GM19468 (cell line): ENCODE results near the gene FAM89B.
A peak's percentile ranks its signal among the peaks of the same experiment; 100 is the strongest.

Source experiments
- ATAC-seq: cut with Tn5 transposase; IDR thresholded peaks from one replicate; pipeline ENCODE4 v1.9.1; 2021; ENCODE audit warnings: mild to moderate bottlenecking, moderate library complexity, moderate number of reproducible peaks; ENCODE audit not compliant: unreplicated experiment; ENCODE audit errors: extremely low read depth

FAM89B gene

GRCh38 chr11:65606876-65607613 is 34.7 kb downstream of the FAM89B start:
- no peak for ATAC-seq

GRCh38 chr11:65607614-65608426 is 35.5 kb downstream of the FAM89B start:
- ATAC-seq: no peak

GRCh38 chr11:65609229-65609628 is 36.9 kb downstream of the FAM89B start:
- no peak for ATAC-seq

- ATAC-seq: no peak
These were observed 37.3 kb downstream of the FAM89B start for GRCh38 chr11:65609665-65610064.

GRCh38 chr11:65610404-65610803 is 38.1 kb downstream of the FAM89B start:
- ATAC-seq: no peak

GRCh38 chr11:65611028-65611757 is 38.9 kb downstream of the FAM89B start:
- ATAC-seq: no peak

GRCh38 chr11:65611758-65612603 is 39.6 kb downstream of the FAM89B start:
- ATAC-seq: no peak

- no peak for ATAC-seq
These were observed 40.4 kb downstream of the FAM89B start for GRCh38 chr11:65612691-65613090.

- no peak for ATAC-seq
These were observed 41.0 kb downstream of the FAM89B start for GRCh38 chr11:65613091-65613928.

GRCh38 chr11:65615229-65615949 is 43.1 kb downstream of the FAM89B start, which contains the start of gene PCNX3:
Gene PCNX3, plus strand, starts transcription at chr11:65615776. Its CDS starts 536 bp downstream, at chr11:65616312.
- peak; percentile 80 for ATAC-seq

GRCh38 chr11:65615950-65616574 is 43.7 kb downstream of the FAM89B start:
- no peak for ATAC-seq

- no peak for ATAC-seq
These were observed 44.2 kb downstream of the FAM89B start for GRCh38 chr11:65616575-65617001.

GRCh38 chr11:65617136-65617850 is 45.0 kb downstream of the FAM89B start:
- no peak for ATAC-seq

GRCh38 chr11:65617990-65618751 is 45.8 kb downstream of the FAM89B start:
- no peak for ATAC-seq

- no peak for ATAC-seq
These were observed 46.4 kb downstream of the FAM89B start for GRCh38 chr11:65618763-65619162.

GRCh38 chr11:65619281-65619928 is 47.1 kb downstream of the FAM89B start:
- no peak for ATAC-seq
